Measurements from ENCODE around the gene TRMT1. TPM values are rescaled to one million over a fixed set of nuclear protein-coding genes. Genes with fewer than 3 reads are reported as not detected.

TRMT1 gene
- total and polyA plus RNA-seq, 2 donors (not counting 1 experiment from before 2014, with no cell fraction given) = 91.8 to 281 TPM

- no peaks in the 10 kb centered on the region for H3K9me3 ChIP-seq (ENCODE audit: control extremely low read depth in 1 of 3, control insufficient read depth in 2 of 3, insufficient read depth in 1 of 3, low read length in 2 of 3)
- no peaks in the 10 kb centered on the region for H3K27me3 ChIP-seq (replicated peaks in 1 of 4; ENCODE audit: control extremely low read depth in 1 of 4, control insufficient read depth in 3 of 4, insufficient read depth in 4 of 4, low read length in 3 of 4)
- no peaks in the 10 kb centered on the region for H3K4me1 Mint-ChIP-seq
- no peak for TF ChIP-seq CTCF (IDR thresholded peaks at IDR 0.05)
- TF ChIP-seq EZH2 (IDR thresholded peaks at IDR 0.05; ENCODE audit: borderline replicate concordance, insufficient read depth, low read depth, low read length, poor library complexity, severe bottlenecking) = no peak
- no peak overlapping the region for H2AFZ ChIP-seq (ENCODE audit: insufficient read depth, low read depth, low read length, poor library complexity, severe bottlenecking)
- no peak overlapping the region for H3K9ac ChIP-seq (ENCODE audit: low read length)
- ChIA-PET POLR2A (no interaction called here), CTCF (no interaction called here)
- no peak overlapping the region for H3K27ac ChIP-seq (ENCODE audit: low read length in 2 of 2)
- H3K4me1 ChIP-seq (ENCODE audit: control insufficient read depth in 2 of 2, insufficient read depth in 2 of 2, low read length in 2 of 2) = no peaks in the 10 kb centered on the region
- 93% methylated on average over 6 of the region's 10 CpGs for WGBS (ENCODE audit: insufficient coverage)
- H3K9me3 Mint-ChIP-seq (ENCODE audit: insufficient read depth) = no peaks in the 10 kb centered on the region
- no peak overlapping the region for H3K4me3 ChIP-seq (ENCODE audit: control extremely low read depth in 1 of 5, extremely low read depth in 1 of 5, insufficient read depth in 1 of 5, low read depth in 2 of 5, low read length in 4 of 5)
- no peak overlapping the region for H3K4me2 ChIP-seq (replicated peaks; ENCODE audit: low read depth, low read length, poor library complexity, severe bottlenecking)
- H3K79me2 ChIP-seq (ENCODE audit: control insufficient read depth, insufficient read depth, low read length) = peaks cover 30% of the 10 kb centered on the region
- DNase-seq = no peak
- H4K20me1 ChIP-seq (ENCODE audit: control insufficient read depth, insufficient read depth, low read length, poor library complexity, severe bottlenecking) = peaks cover 7% of the 10 kb centered on the region
- peaks cover 0 to 30% of the 10 kb centered on the region in 2 experiments for H3K36me3 ChIP-seq (replicated peaks in 1 of 2; ENCODE audit: control extremely low read depth in 1 of 2, control insufficient read depth in 1 of 2, extremely low read depth in 1 of 2, insufficient read depth in 2 of 2, low read length in 1 of 2)
- no peak overlapping the region for H3K27ac Mint-ChIP-seq
- no peaks in the 10 kb centered on the region for H3K27me3 Mint-ChIP-seq
- intact Hi-C loops (cut with micrococcal nuclease) = no loop called here
- H3K4me3 Mint-ChIP-seq = no peak overlapping the region
- no peak for ATAC-seq (ENCODE audit: low read depth)
Observed at GRCh38 chr19:13138916-13139198, 22.3 kb upstream of the TRMT1 start.

- ATAC-seq (ENCODE audit: low read depth) (no peak), DNase-seq (no peak)
- peaks cover 6% of the 10 kb centered on the region for H4K20me1 ChIP-seq (ENCODE audit: control insufficient read depth, insufficient read depth, low read length, poor library complexity, severe bottlenecking)
- H3K4me3 ChIP-seq (ENCODE audit: control extremely low read depth in 1 of 5, extremely low read depth in 1 of 5, insufficient read depth in 1 of 5, low read depth in 2 of 5, low read length in 4 of 5) = no peak overlapping the region
- H3K27me3 ChIP-seq (replicated peaks in 1 of 4; ENCODE audit: control extremely low read depth in 1 of 4, control insufficient read depth in 3 of 4, insufficient read depth in 4 of 4, low read length in 3 of 4) = no peaks in the 10 kb centered on the region
- no peak overlapping the region for H2AFZ ChIP-seq (ENCODE audit: insufficient read depth, low read depth, low read length, poor library complexity, severe bottlenecking)
- no peak overlapping the region for H3K4me2 ChIP-seq (replicated peaks; ENCODE audit: low read depth, low read length, poor library complexity, severe bottlenecking)
- H3K27me3 Mint-ChIP-seq = no peaks in the 10 kb centered on the region
- no peak for TF ChIP-seq CTCF (IDR thresholded peaks at IDR 0.05)
- no peak for TF ChIP-seq EZH2 (IDR thresholded peaks at IDR 0.05; ENCODE audit: borderline replicate concordance, insufficient read depth, low read depth, low read length, poor library complexity, severe bottlenecking)
- H3K4me3 Mint-ChIP-seq = no peak overlapping the region
- 91% methylated on average over 32 of the region's 40 CpGs for WGBS (ENCODE audit: insufficient coverage)
- no peak overlapping the region for H3K27ac Mint-ChIP-seq
- H3K9ac ChIP-seq (ENCODE audit: low read length) = no peak overlapping the region
- no peaks in the 10 kb centered on the region for H3K4me1 ChIP-seq (ENCODE audit: control insufficient read depth in 2 of 2, insufficient read depth in 2 of 2, low read length in 2 of 2)
- intact Hi-C loops (cut with micrococcal nuclease) = no loop called here
- peaks cover 35% of the 10 kb centered on the region for H3K79me2 ChIP-seq (ENCODE audit: control insufficient read depth, insufficient read depth, low read length)
- peaks cover 0 to 28% of the 10 kb centered on the region in 2 experiments for H3K36me3 ChIP-seq (replicated peaks in 1 of 2; ENCODE audit: control extremely low read depth in 1 of 2, control insufficient read depth in 1 of 2, extremely low read depth in 1 of 2, insufficient read depth in 2 of 2, low read length in 1 of 2)
- no peaks in the 10 kb centered on the region for H3K9me3 Mint-ChIP-seq (ENCODE audit: insufficient read depth)
- H3K4me1 Mint-ChIP-seq = no peaks in the 10 kb centered on the region
- H3K9me3 ChIP-seq (ENCODE audit: control extremely low read depth in 1 of 3, control insufficient read depth in 2 of 3, insufficient read depth in 1 of 3, low read length in 2 of 3) = no peaks in the 10 kb centered on the region
- H3K27ac ChIP-seq (ENCODE audit: low read length in 2 of 2) = no peak overlapping the region
- ChIA-PET CTCF (no interaction called here), POLR2A (no interaction called here)
Observed at GRCh38 chr19:13138171-13138915, 21.8 kb upstream of the TRMT1 start.

Data from B cell (primary cell).